ENCODE results near the gene ZNF276.

ZNF276 gene

GRCh38 chr16:89746043-89746442 lies 24.7 kb downstream of the ZNF276 start:
- Histone ChIP-seq H3K9ac (no peak overlapping the region), H3K4me1 (ENCODE audit: low read depth, poor library complexity, severe bottlenecking) (peaks cover 43% of the 10 kb centered on the region), H4K20me1 (ENCODE audit: insufficient read depth) (no peaks in the 10 kb centered on the region), H3K79me2 (ENCODE audit: insufficient read depth, low read depth) (no peaks in the 10 kb centered on the region), H3K4me3 (IDR thresholded peaks at IDR 0.05; ENCODE audit: insufficient read depth, low read depth, low read length) (no peak overlapping the region), H3K27me3 (ENCODE audit: insufficient read depth, low read depth) (no peaks in the 10 kb centered on the region), H2AFZ (ENCODE audit: low read depth) (no peak overlapping the region), H3K27ac (no peak overlapping the region), H3K4me2 (no peak overlapping the region), H3K36me3 (ENCODE audit: insufficient read depth) (peaks cover 5% of the 10 kb centered on the region; the same call in 1 of the 2 replicates)
- TF ChIP-seq CTCF (conservative IDR thresholded peaks at IDR 0.05; ENCODE audit: low read depth, low read length): no peak

GRCh38 chr16:89748076-89748475 lies 26.7 kb downstream of the ZNF276 start:
- H3K4me3 ChIP-seq (IDR thresholded peaks at IDR 0.05; ENCODE audit: insufficient read depth, low read depth, low read length): no peak overlapping the region
- H3K79me2 ChIP-seq (ENCODE audit: insufficient read depth, low read depth): no peaks in the 10 kb centered on the region; the same call in 1 of the 2 replicates
- H3K4me2 ChIP-seq: no peak overlapping the region
- H3K27me3 ChIP-seq (ENCODE audit: insufficient read depth, low read depth): no peaks in the 10 kb centered on the region
- H3K9ac ChIP-seq: no peak overlapping the region
- peaks cover 26% of the 10 kb centered on the region for H3K4me1 ChIP-seq (ENCODE audit: low read depth, poor library complexity, severe bottlenecking)
- no peak overlapping the region for H2AFZ ChIP-seq (ENCODE audit: low read depth)
- no peak overlapping the region for H3K27ac ChIP-seq
- H4K20me1 ChIP-seq (ENCODE audit: insufficient read depth): no peaks in the 10 kb centered on the region
- peaks cover 5% of the 10 kb centered on the region; the same call in 1 of the 2 replicates for H3K36me3 ChIP-seq (ENCODE audit: insufficient read depth)
- TF ChIP-seq CTCF (conservative IDR thresholded peaks at IDR 0.05; ENCODE audit: low read depth, low read length): no peak

GRCh38 chr16:89748921-89749320 lies 27.6 kb downstream of the ZNF276 start:
- H3K36me3 ChIP-seq (ENCODE audit: insufficient read depth): peaks cover 5% of the 10 kb centered on the region; the same call in 1 of the 2 replicates
- no peak for TF ChIP-seq CTCF (conservative IDR thresholded peaks at IDR 0.05; ENCODE audit: low read depth, low read length)

GRCh38 chr16:89749637-89750036 lies 28.3 kb downstream of the ZNF276 start:
- no peak for TF ChIP-seq CTCF (conservative IDR thresholded peaks at IDR 0.05; ENCODE audit: low read depth, low read length)
- peaks cover 10% of the 10 kb centered on the region for H3K4me1 ChIP-seq (ENCODE audit: low read depth, poor library complexity, severe bottlenecking)
- H4K20me1 ChIP-seq (ENCODE audit: insufficient read depth): no peaks in the 10 kb centered on the region
- no peak overlapping the region for H2AFZ ChIP-seq (ENCODE audit: low read depth)
- no peaks in the 10 kb centered on the region; the same call in 1 of the 2 replicates for H3K79me2 ChIP-seq (ENCODE audit: insufficient read depth, low read depth)
- no peak overlapping the region for H3K4me3 ChIP-seq (IDR thresholded peaks at IDR 0.05; ENCODE audit: insufficient read depth, low read depth, low read length)
- no peak overlapping the region for H3K4me2 ChIP-seq
- H3K27me3 ChIP-seq (ENCODE audit: insufficient read depth, low read depth): no peaks in the 10 kb centered on the region
- no peak overlapping the region for H3K9ac ChIP-seq
- H3K36me3 ChIP-seq (ENCODE audit: insufficient read depth): peaks cover 5% of the 10 kb centered on the region; the same call in 1 of the 2 replicates
- no peak overlapping the region for H3K27ac ChIP-seq

More at GRCh38 chr16:89748921-89749320, 27.6 kb downstream of the ZNF276 start:
- Histone ChIP-seq H3K27me3 (ENCODE audit: insufficient read depth, low read depth) (no peaks in the 10 kb centered on the region), H3K9ac (no peak overlapping the region), H3K4me1 (ENCODE audit: low read depth, poor library complexity, severe bottlenecking) (peaks cover 18% of the 10 kb centered on the region), H2AFZ (ENCODE audit: low read depth) (no peak overlapping the region), H3K4me3 (IDR thresholded peaks at IDR 0.05; ENCODE audit: insufficient read depth, low read depth, low read length) (no peak overlapping the region), H3K4me2 (no peak overlapping the region), H4K20me1 (ENCODE audit: insufficient read depth) (no peaks in the 10 kb centered on the region), H3K79me2 (ENCODE audit: insufficient read depth, low read depth) (no peaks in the 10 kb centered on the region; the same call in 1 of the 2 replicates), H3K27ac (no peak overlapping the region)
